ENCODE data around the gene POLR2M. TPM values are rescaled to one million over a fixed set of nuclear protein-coding genes. Genes with fewer than 3 reads are reported as not detected.
A peak's percentile ranks its signal among the peaks of the same experiment; 100 is the strongest.

Gene POLR2M
- total RNA-seq (2021; ENCODE audit: unreplicated experiment) (86.2 TPM), Bru-seq, nascent RNA (percentile 95 among the genes with signal in this experiment), BruChase-seq, experiment 1, labeled RNA remaining after a 6-hour chase (percentile 99 among the genes with signal in this experiment), BruChase-seq, experiment 2, labeled RNA remaining after a 2-hour chase (percentile 99 among the genes with signal in this experiment)
- polyA plus RNA-seq (2012), result 62.4 and 86.6 TPM in 2 replicates
- long read RNA-seq, full-length matches to known transcripts, result 80 of 101 reads
- long read RNA-seq, partial matches to known transcripts, result 8 of 101 reads
- long read RNA-seq, other reads (novel, unspliced or antisense), result 13 of 101 reads

- H3K79me2 ChIP-seq (ENCODE audit: insufficient read depth, low read length), result peaks cover 49% of the 10 kb centered on the region
- H2AFZ ChIP-seq (ENCODE audit: low read depth, low read length, poor library complexity, severe bottlenecking), result peak within 1 kb of the TSS; percentile 88
- RAD21 ChIA-PET (ENCODE audit: low non-redundant PET in 1 of 2, low total read pairs in 2 of 2, uncharacterized antibody in 2 of 2, unreplicated experiment in 2 of 2), result no interaction called here
- H3K9me2 ChIP-seq (ENCODE audit: insufficient read depth), result no peaks in the 10 kb centered on the region; the same call in 1 of the 2 replicates
- peaks cover 15 to 29% of the 10 kb centered on the region in 2 experiments; a peak in 3 of 4 replicates for H3K36me3 ChIP-seq (ENCODE audit: control insufficient read depth in 1 of 2, insufficient read depth in 2 of 2, low read length in 2 of 2)
- peak within 1 kb of the TSS; percentile 71 for H3K27ac ChIP-seq (ENCODE audit: low read depth, low read length)
- no peaks in the 10 kb centered on the region for H3K27me3 ChIP-seq (ENCODE audit: insufficient read depth, low read length)
- H3K4me2 ChIP-seq (ENCODE audit: low read length), result peak within 1 kb of the TSS; percentile 80
- CTCF ChIA-PET, result interaction anchor here (0.8 to 1.2 kb wide), 4 partner anchors 145 to 365 kb away, joined by 3 to 4 read pairs (median 3); no protein-coding TSS in a partner anchor
- H4K20me1 ChIP-seq (ENCODE audit: insufficient read depth), result no peaks in the 10 kb centered on the region
- DNase-seq (ENCODE audit: low read depth, low spot score) (peak; percentile 93), ATAC-seq (peak; percentile 94)
- H3K4me1 ChIP-seq (ENCODE audit: control insufficient read depth in 1 of 2, insufficient read depth in 2 of 2, low read length in 2 of 2), result peaks cover 5 to 16% of the 10 kb centered on the region in 2 experiments; a peak in 3 of 4 replicates
- no peaks in the 10 kb centered on the region for H3K9me3 ChIP-seq (ENCODE audit: control insufficient read depth in 1 of 2, insufficient read depth in 1 of 2, low read depth in 1 of 2, low read length in 2 of 2)
- POLR2A ChIA-PET, result interaction anchor here (0.6 to 1.6 kb wide), 4 partner anchors 10 to 1683 kb away, joined by 3 to 5 read pairs (median 4); no protein-coding TSS in a partner anchor
- intact Hi-C loops (cut with micrococcal nuclease), result loop anchor here (2.0 kb wide), 1 partner anchor 146 kb away; no protein-coding TSS in a partner anchor
- no TSS peak for BruUV-seq (replicated peaks)
- H3K9ac ChIP-seq (ENCODE audit: low read length), result peak within 1 kb of the TSS; percentile 97
- peak within 1 kb of the TSS; percentile 96 to 97 for H3K4me3 ChIP-seq (replicated peaks in 1 of 2; ENCODE audit: low read depth in 1 of 2, low read length in 2 of 2)
- TF ChIP-seq REST (IDR thresholded peaks at IDR 0.05; ENCODE audit: low read depth) (no peak), POLR2AphosphoS5 (IDR thresholded peaks at IDR 0.05; ENCODE audit: low read depth, low read length) (peak; percentile 78), CBX3 (IDR thresholded peaks at IDR 0.05; ENCODE audit: low read depth) (0 out of 2 replicates have a peak, but pooled peaks have one; percentile 44), TCF7L2 (IDR thresholded peaks at IDR 0.05; ENCODE audit: borderline replicate concordance, extremely low read depth, insufficient read depth, insufficient read length) (peak; percentile 20), FOSL1 (IDR thresholded peaks at IDR 0.05; ENCODE audit: low read depth) (no peak), EZH2 (IDR thresholded peaks at IDR 0.05) (no peak), MAX (IDR thresholded peaks at IDR 0.05) (peak; percentile 83), ELF1 (IDR thresholded peaks at IDR 0.05; ENCODE audit: borderline replicate concordance, low read depth) (peak; percentile 98), ATF3 (IDR thresholded peaks at IDR 0.05) (no peak), CEBPB (IDR thresholded peaks at IDR 0.05; ENCODE audit: low read depth) (no peak), SIN3A (IDR thresholded peaks at IDR 0.05; ENCODE audit: low read depth) (peak; percentile 30; the same call in 1 of the 2 replicates), JUND (IDR thresholded peaks at IDR 0.05) (peak; percentile 26; the same call in 1 of the 2 replicates), SP1 (IDR thresholded peaks at IDR 0.05; ENCODE audit: low read depth) (peak; percentile 52; the same call in 1 of the 2 replicates), ZNF274 (IDR thresholded peaks at IDR 0.05; ENCODE audit: low read depth, low read length) (no peak), SRF (IDR thresholded peaks at IDR 0.05; ENCODE audit: low read depth) (no peak), ZFX (IDR thresholded peaks at IDR 0.05) (peak; percentile 56), RAD21 (IDR thresholded peaks at IDR 0.05; ENCODE audit: low read depth) (no peak), POLR2A (IDR thresholded peaks at IDR 0.05; ENCODE audit: borderline replicate concordance, extremely low read depth, insufficient read depth, insufficient read length) (no peak), YY1 (IDR thresholded peaks at IDR 0.05; ENCODE audit: extremely low read depth, insufficient replicate concordance, low read depth, low read length) (peak; percentile 96)
- TF ChIP-seq, protein P1, sequence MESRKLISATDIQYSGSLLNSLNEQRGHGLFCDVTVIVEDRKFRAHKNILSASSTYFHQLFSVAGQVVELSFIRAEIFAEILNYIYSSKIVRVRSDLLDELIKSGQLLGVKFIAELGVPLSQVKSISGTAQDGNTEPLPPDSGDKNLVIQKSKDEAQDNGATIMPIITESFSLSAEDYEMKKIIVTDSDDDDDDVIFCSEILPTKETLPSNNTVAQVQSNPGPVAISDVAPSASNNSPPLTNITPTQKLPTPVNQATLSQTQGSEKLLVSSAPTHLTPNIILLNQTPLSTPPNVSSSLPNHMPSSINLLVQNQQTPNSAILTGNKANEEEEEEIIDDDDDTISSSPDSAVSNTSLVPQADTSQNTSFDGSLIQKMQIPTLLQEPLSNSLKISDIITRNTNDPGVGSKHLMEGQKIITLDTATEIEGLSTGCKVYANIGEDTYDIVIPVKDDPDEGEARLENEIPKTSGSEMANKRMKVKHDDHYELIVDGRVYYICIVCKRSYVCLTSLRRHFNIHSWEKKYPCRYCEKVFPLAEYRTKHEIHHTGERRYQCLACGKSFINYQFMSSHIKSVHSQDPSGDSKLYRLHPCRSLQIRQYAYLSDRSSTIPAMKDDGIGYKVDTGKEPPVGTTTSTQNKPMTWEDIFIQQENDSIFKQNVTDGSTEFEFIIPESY (IDR thresholded peaks at IDR 0.05; ENCODE audit: extremely low read depth, insufficient replicate concordance, low read length), result peak; percentile 31
Observed at GRCh38 chr15:57706405-57707209, at the start of gene POLR2M. Gene POLR2M (plus strand): TSS chr15:57706714. CDS start chr15:57706843, 129 bp downstream.

Data from HCT116 (cell line).